IPS-18a (cell line): ENCODE data around the gene CLPTM1.

Experiments
- H3K27ac ChIP-seq: one replicate; pipeline ENCODE4 v1.5.1; 2013; ENCODE audit warnings: low read length
- H3K27me3 ChIP-seq: one replicate; pipeline ENCODE4 v1.6.1; 2013; ENCODE audit warnings: mild to moderate bottlenecking, low read length; ENCODE audit not compliant: control insufficient read depth, insufficient read depth
- H3K36me3 ChIP-seq: one replicate; pipeline ENCODE4 v1.6.1; 2013; ENCODE audit warnings: low read depth, low read length; ENCODE audit not compliant: control insufficient read depth
- H3K4me1 ChIP-seq: one replicate; pipeline ENCODE4 v1.6.1; 2013; ENCODE audit warnings: low read depth, low read length; ENCODE audit not compliant: control insufficient read depth
- H3K4me3 ChIP-seq: one replicate; pipeline ENCODE4 v1.5.1; 2013; ENCODE audit warnings: low read length
- H3K9ac ChIP-seq: one replicate; pipeline ENCODE4 v1.6.1; 2013; ENCODE audit warnings: mild to moderate bottlenecking, low read length, moderate library complexity
- H3K9me3 ChIP-seq: one replicate; pipeline ENCODE4 v1.6.1; 2013; ENCODE audit warnings: low read depth, low read length; ENCODE audit not compliant: control insufficient read depth

Gene CLPTM1

GRCh38 chr19:45003485-45003884, 48.3 kb downstream of the CLPTM1 start:
- Histone ChIP-seq H3K9me3 (no peaks in the 10 kb centered on the region), H3K4me3 (no peak overlapping the region), H3K27ac (no peak overlapping the region), H3K9ac (no peak overlapping the region), H3K27me3 (no peaks in the 10 kb centered on the region), H3K36me3 (peaks cover 4% of the 10 kb centered on the region), H3K4me1 (no peaks in the 10 kb centered on the region)

GRCh38 chr19:45005787-45006186, 50.6 kb downstream of the CLPTM1 start:
- Histone ChIP-seq H3K4me1 (no peaks in the 10 kb centered on the region), H3K27me3 (no peaks in the 10 kb centered on the region), H3K27ac (no peak overlapping the region), H3K36me3 (peaks cover 4% of the 10 kb centered on the region), H3K9ac (no peak overlapping the region), H3K4me3 (no peak overlapping the region), H3K9me3 (no peaks in the 10 kb centered on the region)

DNA sequence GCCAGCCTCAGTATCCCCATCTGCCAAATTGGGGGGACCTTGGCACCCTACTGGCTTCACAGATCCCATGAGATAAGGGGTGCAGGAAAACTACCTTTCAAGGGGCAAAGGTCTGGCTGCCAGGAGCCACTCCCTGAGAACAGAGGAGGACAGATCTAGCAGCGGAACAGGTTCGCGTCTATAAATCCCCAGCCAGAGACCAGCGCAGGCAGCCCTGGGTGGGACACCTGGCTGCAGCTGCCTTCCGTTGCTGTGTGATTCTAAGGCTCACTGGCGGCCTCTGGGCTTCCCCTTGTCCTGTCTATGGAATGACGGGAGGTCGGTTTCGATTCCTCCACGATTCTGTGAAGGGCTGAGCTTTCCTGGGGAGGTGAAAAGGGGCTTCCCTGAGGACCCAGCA, 53.4 kb downstream of the CLPTM1 start:
- Histone ChIP-seq H3K36me3 (peaks cover 9% of the 10 kb centered on the region), H3K4me1 (no peaks in the 10 kb centered on the region), H3K27ac (no peak overlapping the region), H3K27me3 (no peaks in the 10 kb centered on the region), H3K9me3 (no peaks in the 10 kb centered on the region), H3K9ac (no peak overlapping the region), H3K4me3 (no peak overlapping the region)

GRCh38 chr19:45009625-45010255, 54.6 kb downstream of the CLPTM1 start:
- Histone ChIP-seq H3K4me3 (no peak overlapping the region), H3K9me3 (no peaks in the 10 kb centered on the region), H3K4me1 (no peaks in the 10 kb centered on the region), H3K27ac (no peak overlapping the region), H3K27me3 (no peaks in the 10 kb centered on the region), H3K9ac (no peak overlapping the region), H3K36me3 (peaks cover 9% of the 10 kb centered on the region)

DNA sequence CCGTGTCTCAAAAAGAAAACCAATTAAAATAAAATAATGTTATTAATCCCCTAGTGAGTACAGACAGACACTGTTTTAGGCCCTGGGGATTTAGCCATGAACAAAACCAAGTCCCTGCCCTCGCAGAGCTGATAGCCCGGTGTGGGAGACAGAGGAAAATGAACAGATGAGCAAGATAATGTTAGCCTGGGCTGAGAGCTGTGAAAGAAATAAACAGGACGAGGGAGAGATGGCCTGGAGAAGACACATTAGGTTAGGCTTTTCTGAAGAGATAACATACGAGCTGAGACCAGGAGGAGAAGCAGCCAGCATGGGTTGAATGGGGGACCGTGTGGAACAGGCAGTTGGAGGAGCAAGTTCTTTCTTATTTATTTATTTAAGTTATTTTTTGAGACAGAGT, 55.1 kb downstream of the CLPTM1 start:
- no peak overlapping the region for H3K9ac ChIP-seq
- H3K4me3 ChIP-seq = no peak overlapping the region
- H3K27me3 ChIP-seq = no peaks in the 10 kb centered on the region
- peaks cover 9% of the 10 kb centered on the region for H3K36me3 ChIP-seq
- H3K27ac ChIP-seq = no peak overlapping the region
- H3K9me3 ChIP-seq = no peaks in the 10 kb centered on the region
- H3K4me1 ChIP-seq = no peaks in the 10 kb centered on the region

DNA sequence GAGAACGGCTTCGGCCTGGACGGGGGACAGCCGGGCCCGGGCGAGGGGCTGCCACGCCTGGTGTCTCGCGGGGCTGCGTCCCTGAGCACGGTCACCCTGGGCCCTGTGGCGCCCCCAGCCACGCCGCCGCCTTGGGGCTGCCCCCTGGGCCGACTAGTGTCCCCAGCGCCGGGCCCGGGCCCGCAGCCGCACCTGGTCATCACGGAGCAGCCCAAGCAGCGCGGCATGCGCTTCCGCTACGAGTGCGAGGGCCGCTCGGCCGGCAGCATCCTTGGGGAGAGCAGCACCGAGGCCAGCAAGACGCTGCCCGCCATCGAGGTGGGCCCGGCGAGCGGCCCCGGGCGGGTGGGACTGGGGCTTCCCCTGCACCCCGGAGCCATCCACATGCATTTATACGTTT, 56.8 kb downstream of the CLPTM1 start:
- H3K27me3 ChIP-seq = no peaks in the 10 kb centered on the region
- no peak overlapping the region for H3K4me3 ChIP-seq
- H3K9ac ChIP-seq = no peak overlapping the region
- no peaks in the 10 kb centered on the region for H3K4me1 ChIP-seq
- H3K9me3 ChIP-seq = no peaks in the 10 kb centered on the region
- H3K36me3 ChIP-seq = peaks cover 8% of the 10 kb centered on the region
- no peak overlapping the region for H3K27ac ChIP-seq

- H3K27me3 ChIP-seq = no peaks in the 10 kb centered on the region
- H3K9ac ChIP-seq = no peak overlapping the region
- peaks cover 9% of the 10 kb centered on the region for H3K36me3 ChIP-seq
- no peak overlapping the region for H3K4me3 ChIP-seq
- no peaks in the 10 kb centered on the region for H3K4me1 ChIP-seq
- no peak overlapping the region for H3K27ac ChIP-seq
- no peaks in the 10 kb centered on the region for H3K9me3 ChIP-seq
Measured at GRCh38 chr19:45016388-45017314, 61.5 kb downstream of the CLPTM1 start.

GRCh38 chr19:45019187-45019586, 64.0 kb downstream of the CLPTM1 start:
- Histone ChIP-seq H3K4me1 (no peaks in the 10 kb centered on the region), H3K27ac (no peak overlapping the region), H3K27me3 (no peaks in the 10 kb centered on the region), H3K9me3 (no peaks in the 10 kb centered on the region), H3K36me3 (peaks cover 4% of the 10 kb centered on the region), H3K9ac (no peak overlapping the region), H3K4me3 (no peak overlapping the region)

DNA sequence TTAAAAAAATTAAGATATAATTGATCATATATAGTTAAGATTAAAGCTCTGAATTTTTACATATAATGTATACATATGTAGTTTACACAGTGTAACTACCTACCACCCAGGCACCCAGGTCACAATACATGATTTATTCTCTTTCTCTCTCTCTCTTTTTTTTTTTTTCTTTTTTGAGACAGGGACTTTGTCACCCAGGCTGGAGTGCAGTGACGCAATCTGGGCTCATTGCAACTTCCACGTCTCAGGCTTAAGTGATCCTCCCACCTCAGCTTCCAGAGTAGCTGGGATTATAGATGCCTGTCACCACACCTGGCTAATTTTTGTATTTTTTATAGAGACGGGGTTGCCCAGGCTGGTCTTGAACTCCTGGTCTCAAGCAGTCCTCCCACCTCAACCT, 64.9 kb downstream of the CLPTM1 start:
- no peak overlapping the region for H3K9ac ChIP-seq
- H3K27me3 ChIP-seq = no peaks in the 10 kb centered on the region
- no peaks in the 10 kb centered on the region for H3K4me1 ChIP-seq
- H3K36me3 ChIP-seq = peaks cover 4% of the 10 kb centered on the region
- H3K9me3 ChIP-seq = no peaks in the 10 kb centered on the region
- no peak overlapping the region for H3K27ac ChIP-seq
- no peak overlapping the region for H3K4me3 ChIP-seq

DNA sequence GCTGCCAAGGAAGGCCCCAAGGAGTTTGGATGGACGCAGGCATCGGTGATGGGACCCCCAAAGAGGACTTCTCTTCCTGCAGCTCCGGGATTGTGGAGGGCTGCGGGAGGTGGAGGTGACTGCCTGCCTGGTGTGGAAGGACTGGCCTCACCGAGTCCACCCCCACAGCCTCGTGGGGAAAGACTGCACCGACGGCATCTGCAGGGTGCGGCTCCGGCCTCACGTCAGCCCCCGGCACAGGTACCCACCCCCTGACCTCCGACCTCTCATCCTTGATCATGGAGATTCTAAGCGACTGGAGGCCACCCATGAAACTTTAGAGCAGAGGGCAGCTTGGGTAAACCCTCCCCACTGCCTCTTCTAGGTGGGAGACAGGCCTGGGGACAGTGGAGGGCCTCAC, 66.8 kb downstream of the CLPTM1 start:
- no peaks in the 10 kb centered on the region for H3K4me1 ChIP-seq
- H3K27ac ChIP-seq = no peak overlapping the region
- H3K27me3 ChIP-seq = no peaks in the 10 kb centered on the region
- H3K9ac ChIP-seq = no peak overlapping the region
- no peak overlapping the region for H3K4me3 ChIP-seq
- peaks cover 8% of the 10 kb centered on the region for H3K36me3 ChIP-seq
- H3K9me3 ChIP-seq = no peaks in the 10 kb centered on the region

- Histone ChIP-seq H3K36me3 (peaks cover 8% of the 10 kb centered on the region), H3K4me3 (no peak overlapping the region), H3K9me3 (no peaks in the 10 kb centered on the region), H3K27me3 (no peaks in the 10 kb centered on the region), H3K4me1 (no peaks in the 10 kb centered on the region), H3K9ac (no peak overlapping the region), H3K27ac (no peak overlapping the region)
Measured at GRCh38 chr19:45023048-45023447, 67.9 kb downstream of the CLPTM1 start.

DNA sequence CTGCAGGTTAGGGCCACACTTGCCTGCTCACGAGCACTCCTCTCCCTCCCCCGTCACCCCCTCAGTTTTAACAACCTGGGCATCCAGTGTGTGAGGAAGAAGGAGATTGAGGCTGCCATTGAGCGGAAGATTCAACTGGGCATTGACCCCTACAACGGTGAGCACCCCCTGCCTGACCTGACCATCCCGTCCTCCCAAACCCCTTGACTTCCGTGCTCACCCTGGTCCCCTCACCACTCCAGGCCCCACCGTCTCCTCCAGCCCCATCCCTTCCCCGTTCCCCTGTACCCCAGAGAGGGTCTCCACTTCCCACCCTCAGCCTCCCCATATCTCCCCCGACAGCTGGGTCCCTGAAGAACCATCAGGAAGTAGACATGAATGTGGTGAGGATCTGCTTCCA, 70.1 kb downstream of the CLPTM1 start:
- peaks cover 10% of the 10 kb centered on the region for H3K36me3 ChIP-seq
- no peaks in the 10 kb centered on the region for H3K9me3 ChIP-seq
- no peak overlapping the region for H3K9ac ChIP-seq
- no peak overlapping the region for H3K4me3 ChIP-seq
- H3K27me3 ChIP-seq = no peaks in the 10 kb centered on the region
- H3K4me1 ChIP-seq = no peaks in the 10 kb centered on the region
- no peak overlapping the region for H3K27ac ChIP-seq
